IPS DF 6.9 (cell line): ENCODE measurements around the gene CXCL14.

Source experiments
- DNase-seq: peaks from one replicate; pipeline ENCODE4 v3.0.0-alpha.2; 2013; ENCODE audit warnings: low read depth, low spot score
- H3K27ac ChIP-seq: one replicate; pipeline ENCODE4 v1.5.1; 2013; ENCODE audit warnings: low read length, control low read depth
- H3K27me3 ChIP-seq: 2 replicates; pipeline ENCODE4 v1.6.1; 2013; ENCODE audit warnings: mild to moderate bottlenecking, low read length; ENCODE audit not compliant: control insufficient read depth, insufficient read depth
- H3K36me3 ChIP-seq: 2 replicates; pipeline ENCODE4 v1.6.1; 2013; ENCODE audit warnings: low read length; ENCODE audit not compliant: control insufficient read depth, insufficient read depth
- H3K4me1 ChIP-seq: 2 replicates; pipeline ENCODE4 v1.6.1; 2013; ENCODE audit warnings: low read length; ENCODE audit not compliant: control insufficient read depth, insufficient read depth
- H3K4me3 ChIP-seq: 2 replicates; pipeline ENCODE4 v1.5.1; 2013; ENCODE audit warnings: mild to moderate bottlenecking, low read length
- H3K9me3 ChIP-seq: 2 replicates; pipeline ENCODE4 v1.6.1; 2013; ENCODE audit warnings: low read length, inconsistent platforms; ENCODE audit not compliant: control insufficient read depth, insufficient read depth
- WGBS: extraction: QIAGEN DNeasy Blood & Tissue Kit; methylation state at CpG from one replicate; pipeline ENCODE4 v1.1.7; 2013; ENCODE audit warnings: mixed read lengths, missing lambda C conversion rate; ENCODE audit not compliant: insufficient read length, insufficient coverage; 5-methylcytosine and 5-hydroxymethylcytosine counted together

The CXCL14 gene

DNA sequence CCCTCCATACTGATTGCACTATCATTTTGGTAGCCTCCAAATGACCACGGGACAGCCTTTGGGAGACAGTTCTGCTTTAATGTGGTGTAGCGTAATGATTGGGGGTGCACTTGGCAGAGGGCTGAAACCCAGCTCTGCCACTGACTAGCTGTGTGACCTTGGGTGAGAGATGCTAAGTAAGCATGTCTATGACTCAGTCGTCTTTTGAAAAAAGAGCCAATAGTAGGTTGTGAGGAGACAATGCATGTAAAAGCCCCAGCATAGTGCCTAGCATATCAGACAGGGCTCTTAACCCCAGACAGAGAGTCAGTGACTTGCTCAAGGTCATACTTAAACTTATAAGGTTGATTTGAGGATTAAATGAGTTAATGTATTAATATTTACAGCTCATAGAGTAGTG, 18.0 kb upstream of the CXCL14 start:
- H3K27me3 ChIP-seq: no peaks in the 10 kb centered on the region
- H3K9me3 ChIP-seq: no peaks in the 10 kb centered on the region
- no peaks in the 10 kb centered on the region for H3K4me1 ChIP-seq
- no CpG with 5 or more reads among the region's 3 CpGs for WGBS
- H3K4me3 ChIP-seq: no peak overlapping the region
- DNase-seq: no peak
- no peak overlapping the region for H3K27ac ChIP-seq
- no peaks in the 10 kb centered on the region for H3K36me3 ChIP-seq

GRCh38 chr5:135596157-135596763, 17.5 kb upstream of the CXCL14 start:
- Histone ChIP-seq H3K9me3 (no peaks in the 10 kb centered on the region), H3K27ac (no peak overlapping the region), H3K4me3 (no peak overlapping the region), H3K27me3 (no peaks in the 10 kb centered on the region), H3K36me3 (no peaks in the 10 kb centered on the region), H3K4me1 (no peaks in the 10 kb centered on the region)
- DNase-seq: no peak
- WGBS: no CpG with 5 or more reads among the region's 5 CpGs

DNA sequence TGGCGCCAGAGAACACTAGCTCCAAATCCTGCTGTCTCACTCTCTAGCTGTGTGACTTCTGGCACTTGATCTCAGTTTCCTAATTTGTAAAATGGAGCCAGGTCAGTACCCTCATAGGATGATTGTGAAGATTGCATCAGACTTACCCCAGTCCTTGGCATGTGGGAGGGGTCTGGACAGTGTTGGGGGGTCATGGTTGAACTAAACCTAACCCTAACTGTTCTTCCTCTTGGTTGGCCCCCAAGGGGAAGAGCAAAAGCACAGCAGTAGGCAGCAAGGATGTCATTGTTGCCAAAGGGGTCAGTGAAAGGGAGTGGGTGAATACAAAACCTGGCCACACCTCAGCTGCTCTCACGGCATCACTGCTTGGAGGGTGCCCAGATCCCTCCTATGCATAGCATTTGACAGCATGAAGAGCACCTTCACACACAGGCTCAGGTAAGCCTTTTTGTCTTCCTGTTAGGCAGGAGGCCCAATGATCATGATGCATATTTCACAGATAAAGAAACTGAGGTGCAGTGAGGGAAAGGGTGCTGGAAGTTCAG, 15.7 kb upstream of the CXCL14 start:
- no CpG with 5 or more reads among the region's 2 CpGs for WGBS
- DNase-seq: no peak
- Histone ChIP-seq H3K27me3 (no peaks in the 10 kb centered on the region), H3K36me3 (no peaks in the 10 kb centered on the region), H3K4me1 (0 out of 2 replicates have a peak, but pooled peaks cover 2% of the 10 kb centered on the region), H3K4me3 (no peak overlapping the region), H3K9me3 (no peaks in the 10 kb centered on the region), H3K27ac (no peak overlapping the region)

GRCh38 chr5:135593886-135594285, 15.1 kb upstream of the CXCL14 start:
- no peaks in the 10 kb centered on the region for H3K27me3 ChIP-seq
- 0 out of 2 replicates have a peak, but pooled peaks cover 2% of the 10 kb centered on the region for H3K4me1 ChIP-seq
- no peak overlapping the region for H3K4me3 ChIP-seq
- no peak for DNase-seq
- WGBS: no CpG with 5 or more reads among the region's 2 CpGs
- no peak overlapping the region for H3K27ac ChIP-seq
- H3K9me3 ChIP-seq: no peaks in the 10 kb centered on the region
- no peaks in the 10 kb centered on the region for H3K36me3 ChIP-seq

DNA sequence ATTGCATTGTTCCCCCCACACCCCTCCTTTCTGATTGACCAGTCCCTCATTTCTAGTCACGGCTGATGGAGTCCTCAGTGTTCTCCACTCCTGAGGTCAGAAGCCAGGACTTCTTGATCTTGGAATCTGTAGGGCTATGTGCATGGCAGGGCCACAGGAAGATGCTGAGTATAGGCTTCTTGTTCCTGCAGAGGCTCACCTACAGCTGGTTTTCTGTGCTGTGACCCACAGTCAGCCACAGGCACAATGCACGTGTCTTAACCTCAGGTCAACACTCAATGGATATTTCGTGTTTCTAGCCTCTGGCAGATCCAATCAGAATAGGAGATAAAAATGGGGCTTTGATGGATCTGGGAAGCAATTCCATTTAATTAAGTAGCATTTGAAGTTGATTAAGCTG, 14.3 kb upstream of the CXCL14 start:
- H3K4me3 ChIP-seq: no peak overlapping the region
- no peak overlapping the region for H3K27ac ChIP-seq
- no peaks in the 10 kb centered on the region for H3K27me3 ChIP-seq
- no peaks in the 10 kb centered on the region for H3K36me3 ChIP-seq
- DNase-seq: no peak
- H3K4me1 ChIP-seq: 0 out of 2 replicates have a peak, but pooled peaks cover 2% of the 10 kb centered on the region
- no CpG with 5 or more reads among the region's 3 CpGs for WGBS
- H3K9me3 ChIP-seq: no peaks in the 10 kb centered on the region

DNA sequence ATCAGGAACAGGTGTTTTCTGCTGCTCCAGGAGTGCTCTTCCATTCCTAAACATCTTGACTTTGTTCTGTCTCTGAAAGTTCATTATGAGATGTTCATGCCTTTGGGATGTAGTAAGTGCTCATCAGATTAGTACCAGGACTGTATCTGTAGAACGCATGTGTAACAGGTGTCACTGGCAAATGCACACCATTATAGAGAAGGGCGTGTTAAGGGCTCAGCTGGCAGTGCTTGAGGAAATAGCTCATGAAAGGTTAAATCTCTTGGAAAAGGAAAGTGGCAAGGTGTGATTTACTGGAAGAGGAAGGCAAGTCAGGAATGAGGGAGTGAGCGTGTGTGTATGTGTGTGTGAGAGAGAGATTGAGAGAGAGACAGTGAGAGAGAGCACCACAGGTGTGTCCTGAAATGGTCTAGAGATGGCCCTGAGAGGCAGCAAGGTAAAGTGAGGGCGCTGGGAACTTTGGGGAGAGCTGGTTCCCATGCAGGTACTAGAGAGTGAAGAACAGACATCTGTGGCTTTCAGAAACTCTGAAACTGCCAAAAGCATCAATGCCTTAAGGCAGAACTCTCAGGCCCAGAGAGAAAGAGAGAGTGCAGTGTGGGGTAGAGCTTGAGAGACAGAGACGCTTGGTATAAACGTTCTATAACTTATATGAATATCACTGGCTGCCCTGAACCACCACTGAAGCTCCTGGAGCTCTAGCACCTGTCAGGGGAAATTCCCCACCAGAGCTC, 13.7 kb upstream of the CXCL14 start:
- H3K36me3 ChIP-seq: no peaks in the 10 kb centered on the region
- WGBS: 100% methylated on average over 1 of the region's 6 CpGs
- DNase-seq: no peak
- H3K9me3 ChIP-seq: no peaks in the 10 kb centered on the region
- H3K27me3 ChIP-seq: no peaks in the 10 kb centered on the region
- H3K4me1 ChIP-seq: 0 out of 2 replicates have a peak, but pooled peaks cover 2% of the 10 kb centered on the region
- H3K27ac ChIP-seq: no peak overlapping the region
- H3K4me3 ChIP-seq: no peak overlapping the region

- H3K4me1 ChIP-seq: 0 out of 2 replicates have a peak, but pooled peaks cover 2% of the 10 kb centered on the region
- H3K27me3 ChIP-seq: no peaks in the 10 kb centered on the region
- H3K9me3 ChIP-seq: no peaks in the 10 kb centered on the region
- DNase-seq: no peak
- H3K27ac ChIP-seq: no peak overlapping the region
- no peaks in the 10 kb centered on the region for H3K36me3 ChIP-seq
- WGBS: no CpG with 5 or more reads among the region's 5 CpGs
- no peak overlapping the region for H3K4me3 ChIP-seq
Measured at GRCh38 chr5:135591277-135591676, 12.5 kb upstream of the CXCL14 start.

GRCh38 chr5:135589152-135589551, 10.4 kb upstream of the CXCL14 start:
- no peaks in the 10 kb centered on the region for H3K27me3 ChIP-seq
- no peaks in the 10 kb centered on the region for H3K36me3 ChIP-seq
- H3K4me3 ChIP-seq: no peak overlapping the region
- WGBS: no CpG with 5 or more reads among the region's 3 CpGs
- H3K4me1 ChIP-seq: 0 out of 2 replicates have a peak, but pooled peaks cover 2% of the 10 kb centered on the region
- no peak overlapping the region for H3K27ac ChIP-seq
- no peak for DNase-seq
- no peaks in the 10 kb centered on the region for H3K9me3 ChIP-seq

DNA sequence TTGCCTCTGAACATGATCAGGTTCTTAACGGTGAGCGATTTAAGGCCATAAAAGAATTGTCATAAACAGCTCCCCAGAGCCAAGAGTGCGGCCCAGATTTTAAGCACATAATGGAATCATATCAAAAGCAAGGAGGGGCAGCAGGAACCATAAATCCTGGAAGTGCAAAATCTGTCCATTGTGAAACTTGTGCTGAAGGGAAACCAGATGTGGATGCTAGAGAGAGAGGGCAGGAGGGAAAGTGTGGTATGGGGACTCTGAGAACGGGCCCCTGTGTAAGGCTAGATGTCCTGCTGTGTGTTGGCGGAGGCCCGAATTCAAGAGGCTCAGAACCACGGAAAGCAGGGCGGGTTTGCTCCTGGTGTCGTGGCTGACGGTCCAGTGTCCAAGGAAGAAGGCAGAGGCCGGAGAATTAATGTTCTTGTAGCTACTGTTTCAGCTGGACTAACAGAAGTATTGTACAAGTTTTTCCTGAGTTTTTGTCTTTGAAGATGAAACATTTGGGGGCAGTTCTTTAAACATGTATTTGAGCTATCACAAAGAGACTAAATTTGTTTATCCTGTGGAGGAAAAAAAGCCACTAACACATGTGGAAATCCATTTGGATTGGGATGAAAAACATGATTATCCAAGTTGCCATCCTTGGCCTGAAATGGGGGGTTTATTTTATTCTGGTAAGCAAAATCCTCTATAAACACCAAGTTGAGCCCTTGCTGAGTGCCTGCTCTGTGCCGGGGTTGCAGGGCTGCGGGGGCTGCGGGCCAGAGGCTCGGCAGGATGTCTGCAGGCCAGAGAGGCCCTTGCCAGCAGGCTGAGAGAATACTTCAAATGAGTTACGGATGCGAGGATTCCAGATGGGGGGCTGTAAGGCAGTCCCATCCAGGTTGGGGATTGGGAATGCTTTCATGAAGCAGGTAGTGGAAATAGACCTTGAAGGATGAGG, 9.2 kb upstream of the CXCL14 start:
- Histone ChIP-seq H3K4me1 (0 out of 2 replicates have a peak, but pooled peaks cover 2% of the 10 kb centered on the region), H3K9me3 (no peaks in the 10 kb centered on the region), H3K27ac (no peak overlapping the region), H3K27me3 (no peaks in the 10 kb centered on the region), H3K36me3 (no peaks in the 10 kb centered on the region), H3K4me3 (no peak overlapping the region)
- WGBS: no CpG with 5 or more reads among the region's 17 CpGs
- no peak for DNase-seq

DNA sequence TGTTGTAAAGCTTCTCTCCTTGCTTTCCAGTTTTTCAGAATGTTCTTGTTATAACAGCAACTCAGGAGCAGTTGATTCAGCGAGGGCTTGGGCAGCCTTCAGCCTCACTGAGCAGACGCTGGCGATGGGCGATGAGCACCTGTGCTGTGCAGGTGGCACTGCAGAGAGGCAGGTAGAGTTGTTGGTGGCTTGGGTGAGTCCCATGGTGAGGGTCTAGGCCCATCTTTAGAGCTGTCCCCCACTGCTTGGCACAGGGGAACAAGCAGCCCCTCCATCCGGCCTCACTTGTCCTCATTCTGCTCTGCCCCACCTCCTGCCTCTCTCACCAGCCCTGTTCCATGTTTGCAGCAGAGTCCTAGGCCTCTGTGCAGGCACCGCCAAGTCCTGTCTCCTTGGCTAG, 6.1 kb upstream of the CXCL14 start:
- Histone ChIP-seq H3K9me3 (no peaks in the 10 kb centered on the region), H3K4me1 (no peaks in the 10 kb centered on the region), H3K27ac (no peak overlapping the region), H3K36me3 (no peaks in the 10 kb centered on the region), H3K27me3 (peaks cover 3% of the 10 kb centered on the region), H3K4me3 (no peak overlapping the region)
- WGBS: no CpG with 5 or more reads among the region's 6 CpGs
- DNase-seq: no peak
